K562 (cell line): Measurements from ENCODE around the gene ATP9B. TPM values are rescaled to one million over a fixed set of nuclear protein-coding genes. Genes with fewer than 3 reads are reported as not detected.

ENCODE experiments used
- ATAC-seq: fragments of 200-7000 bp; cut with Tn5 transposase; 3 replicates; pipeline ENCODE4 v1.9.1; 2020; ENCODE audit warnings: moderate library complexity
- BruUV-seq: library from RNA; stranded (reverse); fragments of 400-500 nt; replicated peaks from 2 replicates; lab custom pipeline; 2021; lab: Mats Ljungman, UMichigan
- CTCF ChIA-PET: fragments of 300-600 bp; formaldehyde crosslinking; extraction: SDS; loops from one replicate; lab custom pipeline; 2021; ENCODE audit warnings: low intra/inter-chr PET ratio; lab: Yijun Ruan, JAX
- POLR2A ChIA-PET: fragments of 300-600, 350-650 bp; sonication (Branson Sonifier 250); formaldehyde crosslinking; extraction: SDS; loops from one replicate; lab custom pipeline; 2021; ENCODE audit warnings: antibody characterized with exemption, inconsistent platforms; lab: Yijun Ruan, JAX
- DNase-seq, 4 experiments: peaks; one replicate each; pipeline versions ENCODE4 v3.0.0 to v3.0.0-alpha.2; 2011 to 2018; ENCODE audit warnings: low spot score in 3 of 4, mixed read lengths in 3 of 4; ENCODE audit errors: extremely low read depth in 1 of 4
- FAIRE-seq: peaks from 2 replicates; lab custom pipeline; 2011; peaks lifted over from hg19 to GRCh38; lab: Jason Lieb, UNC
- H2AFZ ChIP-seq: 2 replicates; pipeline ENCODE4 v1.6.0; 2011; ENCODE audit warnings: low read depth, low read length, control low read depth, inconsistent platforms
- H3K27ac ChIP-seq: fragments of 200-600 bp; 3 replicates; pipeline ENCODE4 v1.8.0; 2011; ENCODE audit warnings: low read depth, mild to moderate bottlenecking, control low read depth, inconsistent platforms, low read length, moderate library complexity, mixed read lengths; ENCODE audit errors: extremely low read depth
- H3K27me3 ChIP-seq, 2 experiments: fragments of 300-600 bp in 1 of 2; 2 replicates in 1 of 2; 3 replicates in 1 of 2; pipeline versions ENCODE4 v1.6.0 to v1.8.0; 2011; ENCODE audit warnings: inconsistent platforms in 2 of 2, low read length in 2 of 2, mild to moderate bottlenecking in 1 of 2, mixed read lengths in 1 of 2, moderate library complexity in 1 of 2; ENCODE audit not compliant: control insufficient read depth in 2 of 2, insufficient read depth in 2 of 2
- H3K36me3 ChIP-seq: fragments of 300-600 bp; 3 replicates; pipeline ENCODE4 v1.8.0; 2011; ENCODE audit warnings: mild to moderate bottlenecking, low read length, inconsistent platforms; ENCODE audit not compliant: control insufficient read depth, insufficient read depth
- H3K4me1 ChIP-seq, 2 experiments: fragments of 200-600 bp in 1 of 2; replicated peaks in 1 of 2; 2 replicates in 1 of 2; 3 replicates in 1 of 2; pipeline versions ENCODE4 v1.5.1 to v1.8.0; 2011; ENCODE audit warnings: inconsistent platforms in 2 of 2, low read length in 2 of 2, mild to moderate bottlenecking in 1 of 2, mixed read lengths in 1 of 2, moderate library complexity in 1 of 2; ENCODE audit not compliant: control insufficient read depth in 2 of 2, insufficient read depth in 2 of 2
- H3K4me2 ChIP-seq: 2 replicates; pipeline ENCODE4 v1.6.1; 2011; ENCODE audit warnings: low read length, control low read depth, inconsistent platforms, mixed read lengths; ENCODE audit not compliant: insufficient read depth
- H3K4me3 ChIP-seq: fragments of 200-600 bp; sonication (generic), shearing (Covaris generic); 2 replicates; pipeline ENCODE4 v1.5.1; 2016; ENCODE audit warnings: control low read depth, inconsistent platforms
- H3K79me2 ChIP-seq: fragments of 200-600 bp; 3 replicates; pipeline ENCODE4 v1.8.0; 2011; ENCODE audit warnings: low read length, inconsistent platforms; ENCODE audit not compliant: control insufficient read depth, insufficient read depth
- H3K9ac ChIP-seq, 2 experiments: 2 replicates each; pipeline versions ENCODE4 v1.6.0 to v1.6.1; 2011; ENCODE audit warnings: low read depth in 2 of 2, low read length in 2 of 2, control low read depth in 1 of 2, inconsistent platforms in 1 of 2, mild to moderate bottlenecking in 1 of 2, mixed read lengths in 1 of 2; ENCODE audit not compliant: insufficient read depth in 1 of 2
- H3K9me1 ChIP-seq: one replicate; pipeline ENCODE4 v1.6.0; 2011; ENCODE audit warnings: inconsistent platforms, mild to moderate bottlenecking, low read length, moderate library complexity; ENCODE audit not compliant: control insufficient read depth, insufficient read depth
- H3K9me3 ChIP-seq: replicated peaks from 2 replicates; pipeline ENCODE4 v1.5.1; 2011; ENCODE audit warnings: low read depth, low read length, inconsistent platforms; ENCODE audit not compliant: control insufficient read depth, insufficient read depth
- H4K20me1 ChIP-seq: replicated peaks from 2 replicates; pipeline ENCODE4 v1.6.1; 2011; ENCODE audit warnings: low read length, inconsistent platforms, mixed read lengths; ENCODE audit not compliant: control insufficient read depth, insufficient read depth
- BRF1 ChIP-seq: IDR thresholded peaks from 3 replicates; pipeline ENCODE4 v1.6.1; 2011; ENCODE audit warnings: borderline replicate concordance, mild to moderate bottlenecking; ENCODE audit not compliant: insufficient read length; ENCODE audit errors: extremely low read depth
- CC2D1A ChIP-seq: fragments of 450-650 bp; IDR thresholded peaks from 2 replicates; pipeline ENCODE4 v1.6.1; 2017; ENCODE audit warnings: mild to moderate bottlenecking
- ESRRB ChIP-seq: fragments of 250-450 bp; sonication (Bioruptor Pico); IDR thresholded peaks from 2 replicates; pipeline ENCODE4 v1.5.0; 2020; ENCODE audit warnings: mild to moderate bottlenecking, moderate library complexity, borderline replicate concordance
- HNRNPK ChIP-seq: fragments of 200-400 bp; formaldehyde crosslinking; IDR thresholded peaks from one replicate; pipeline ENCODE4 v1.6.1; 2018; ENCODE audit warnings: mild to moderate bottlenecking, low read depth, low read length; ENCODE audit not compliant: poor library complexity, severe bottlenecking
- NCOA2 ChIP-seq, 2 experiments: fragments of 450-650 bp; IDR thresholded peaks; 2 replicates each; pipeline ENCODE4 v1.6.1; 2018; ENCODE audit warnings: mild to moderate bottlenecking in 2 of 2, moderate library complexity in 1 of 2; ENCODE audit not compliant: partially characterized antibody in 2 of 2
- PHB ChIP-seq: fragments of 250-450 bp; sonication (Bioruptor Pico); IDR thresholded peaks from 2 replicates; pipeline ENCODE4 v1.5.0; 2021
- POLR2G ChIP-seq: fragments of 200-400 bp; formaldehyde crosslinking; IDR thresholded peaks from 2 replicates; pipeline ENCODE4 v1.6.1; 2017; ENCODE audit warnings: low read depth, mild to moderate bottlenecking, antibody characterized with exemption, low read length, moderate library complexity
- XRCC5 ChIP-seq: fragments of 200-400 bp; formaldehyde crosslinking; IDR thresholded peaks from 2 replicates; pipeline ENCODE4 v1.6.1; 2017; ENCODE audit warnings: low read depth, mild to moderate bottlenecking, low read length
- ZNF224 ChIP-seq: sonication (generic); formaldehyde crosslinking; IDR thresholded peaks from 2 replicates; pipeline ENCODE4 v1.8.0; 2022; ENCODE audit warnings: mild to moderate bottlenecking, missing genetic modification reagents
- ZNF444 ChIP-seq: fragments of 250-450 bp; sonication (Bioruptor Pico); IDR thresholded peaks from 2 replicates; pipeline ENCODE4 v1.4.0; 2020; ENCODE audit warnings: mild to moderate bottlenecking, moderate library complexity
- WGBS: fragments of 100-300 bp; shearing (Covaris generic); methylation state at CpG from one replicate; pipeline ENCODE4 v1.1.6; 2016; ENCODE audit warnings: low coverage, mixed read lengths; ENCODE audit not compliant: insufficient coverage; ENCODE audit errors: missing lambda C conversion rate; 5-methylcytosine and 5-hydroxymethylcytosine counted together
- in situ Hi-C: fragments of 300-500 bp; cut with MboI; formaldehyde crosslinking; loops from 4 replicates; pipeline ENCODE4 v1.15.0; 2018; ENCODE audit warnings: inconsistent platforms, mixed read lengths
- intact Hi-C: fragments of 100-400 bp; cut with micrococcal nuclease; formaldehyde crosslinking; loops from 2 replicates; pipeline ENCODE4 v1.14.2; 2022
- polyA plus RNA-seq, 8 experiments: library from polyadenylated mRNA; depleted of rRNA in 4 of 8; stranded (reverse) in 5 of 8; unstranded in 3 of 8; fragments of >200 nt; fragmentation: Nextera tagmentation in 2 of 8; fragmentation: Illumina TruSeq in 1 of 8; extraction: Ambion mirVana in 2 of 8; extraction: Trizol in 1 of 8; gene quantifications; 2 replicates each; pipeline versions ENCODE4 v1.2.1 to v1.2.3, GENCODE V29; 2011 to 2014; ENCODE audit warnings: inconsistent platforms in 1 of 8, missing spikeins in 1 of 8
- total RNA-seq, 7 experiments: library from RNA; depleted of rRNA in 6 of 7; stranded (reverse); fragments of >200 nt in 6 of 7; fragmentation: Illumina TruSeq in 2 of 7; extraction: Trizol in 2 of 7; gene quantifications; 2 replicates each; pipeline versions ENCODE4 v1.2.1 to v1.2.3, GENCODE V29; 2011 to 2021; ENCODE audit warnings: low replicate concordance in 1 of 7
- TF ChIP-seq, protein P1 (sequence below): fragments of 250-450 bp; sonication (Bioruptor Pico); IDR thresholded peaks from 2 replicates; pipeline ENCODE4 v1.4.0; 2020; ENCODE audit warnings: mild to moderate bottlenecking, moderate library complexity
- TF ChIP-seq, protein P2 (sequence below), 2 experiments: fragments of 250-450 bp in 1 of 2; fragments of 450-650 bp in 1 of 2; sonication (Bioruptor Pico) in 1 of 2; IDR thresholded peaks; 2 replicates each; pipeline versions ENCODE4 v1.6.1 to v1.8.0; 2016 to 2021; ENCODE audit warnings: mild to moderate bottlenecking in 2 of 2, moderate library complexity in 2 of 2, missing compliant biosample characterization in 1 of 2, missing genetic modification characterization in 1 of 2
- TF ChIP-seq, protein P3 (sequence below): fragments of 250-450 bp; sonication (Bioruptor Pico); IDR thresholded peaks from 2 replicates; pipeline ENCODE4 v1.8.0; 2022; ENCODE audit warnings: inconsistent platforms, mild to moderate bottlenecking, moderate library complexity, borderline replicate concordance
- TF ChIP-seq, protein P4 (sequence below): sonication (generic); formaldehyde crosslinking; IDR thresholded peaks from 2 replicates; pipeline ENCODE4 v1.8.0; 2022; ENCODE audit warnings: missing genetic modification reagents, mild to moderate bottlenecking, borderline replicate concordance

Gene ATP9B
- total and polyA plus RNA-seq, 9 of the 15 experiments (the other 6 are each of a cell fraction or from before 2014, with no cell fraction given), result 0.66 to 13.2 (median 7.9) TPM

DNA sequence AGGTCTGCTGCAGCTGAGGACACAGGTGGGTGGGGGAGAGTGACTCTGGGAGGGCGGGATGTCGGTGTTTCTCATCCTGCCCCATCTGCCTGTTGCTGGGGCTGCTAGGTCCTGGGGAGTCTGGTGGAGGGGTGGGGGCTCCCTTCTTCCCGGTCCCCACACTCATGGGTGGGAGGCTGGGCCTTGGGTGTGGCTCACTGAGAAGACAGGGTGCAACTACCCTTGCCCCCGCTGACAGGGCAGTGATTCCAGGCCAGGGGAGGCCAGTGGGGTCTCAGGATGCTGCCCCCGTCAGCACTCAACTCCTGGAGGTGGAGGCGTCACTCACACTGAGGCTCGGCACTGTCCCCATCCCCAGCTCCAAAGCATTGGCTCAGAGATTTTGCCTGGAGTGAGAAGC, 318.8 kb downstream of the ATP9B start (continued):
- TF ChIP-seq, protein P1, sequence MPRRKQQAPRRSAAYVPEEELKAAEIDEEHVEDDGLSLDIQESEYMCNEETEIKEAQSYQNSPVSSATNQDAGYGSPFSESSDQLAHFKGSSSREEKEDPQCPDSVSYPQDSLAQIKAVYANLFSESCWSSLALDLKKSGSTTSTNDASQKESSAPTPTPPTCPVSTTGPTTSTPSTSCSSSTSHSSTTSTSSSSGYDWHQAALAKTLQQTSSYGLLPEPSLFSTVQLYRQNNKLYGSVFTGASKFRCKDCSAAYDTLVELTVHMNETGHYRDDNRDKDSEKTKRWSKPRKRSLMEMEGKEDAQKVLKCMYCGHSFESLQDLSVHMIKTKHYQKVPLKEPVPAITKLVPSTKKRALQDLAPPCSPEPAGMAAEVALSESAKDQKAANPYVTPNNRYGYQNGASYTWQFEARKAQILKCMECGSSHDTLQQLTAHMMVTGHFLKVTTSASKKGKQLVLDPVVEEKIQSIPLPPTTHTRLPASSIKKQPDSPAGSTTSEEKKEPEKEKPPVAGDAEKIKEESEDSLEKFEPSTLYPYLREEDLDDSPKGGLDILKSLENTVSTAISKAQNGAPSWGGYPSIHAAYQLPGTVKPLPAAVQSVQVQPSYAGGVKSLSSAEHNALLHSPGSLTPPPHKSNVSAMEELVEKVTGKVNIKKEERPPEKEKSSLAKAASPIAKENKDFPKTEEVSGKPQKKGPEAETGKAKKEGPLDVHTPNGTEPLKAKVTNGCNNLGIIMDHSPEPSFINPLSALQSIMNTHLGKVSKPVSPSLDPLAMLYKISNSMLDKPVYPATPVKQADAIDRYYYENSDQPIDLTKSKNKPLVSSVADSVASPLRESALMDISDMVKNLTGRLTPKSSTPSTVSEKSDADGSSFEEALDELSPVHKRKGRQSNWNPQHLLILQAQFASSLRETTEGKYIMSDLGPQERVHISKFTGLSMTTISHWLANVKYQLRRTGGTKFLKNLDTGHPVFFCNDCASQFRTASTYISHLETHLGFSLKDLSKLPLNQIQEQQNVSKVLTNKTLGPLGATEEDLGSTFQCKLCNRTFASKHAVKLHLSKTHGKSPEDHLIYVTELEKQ (CRISPR knock-in tag), result no peak

DNA sequence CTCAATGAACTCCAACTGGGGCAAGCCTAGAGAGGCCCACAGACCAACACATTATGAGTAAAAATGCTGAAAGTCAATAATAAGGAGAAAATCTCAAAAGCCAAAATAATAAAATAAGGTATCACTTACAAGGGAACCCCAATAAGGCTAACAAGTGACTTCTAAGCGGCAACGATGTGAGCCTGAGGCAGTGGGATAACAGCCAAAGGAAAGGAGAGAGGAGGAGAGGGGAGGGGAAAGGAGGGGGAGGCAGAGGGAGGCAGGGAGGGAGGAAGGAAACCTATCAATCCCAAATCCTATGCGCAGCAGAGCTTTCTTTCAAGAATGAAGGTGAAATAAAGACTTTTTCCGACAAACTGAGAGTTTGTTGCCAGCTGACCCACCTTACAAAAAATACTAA, 320.5 kb downstream of the ATP9B start:
- ATAC-seq, result no peak
- Histone ChIP-seq H3K4me1 (peaks cover 0 to 17% of the 10 kb centered on the region in 2 experiments; a peak in 2 of 5 replicates), H3K4me2 (no peak overlapping the region), H2AFZ (no peak overlapping the region), H3K9ac (no peak overlapping the region), H3K9me3 (no peaks in the 10 kb centered on the region), H3K9me1 (no peaks in the 10 kb centered on the region), H3K36me3 (no peaks in the 10 kb centered on the region), H3K79me2 (no peaks in the 10 kb centered on the region), H4K20me1 (no peaks in the 10 kb centered on the region), H3K27me3 (no peaks in the 10 kb centered on the region), H3K27ac (no peak overlapping the region), H3K4me3 (no peak overlapping the region)
- ChIA-PET POLR2A (no interaction called here), CTCF (no interaction called here)
- no TSS peak for BruUV-seq
- intact Hi-C loops, result no loop called here
- no peak for DNase-seq
- WGBS, result 24% methylated on average over 4 of the region's 4 CpGs
- in situ Hi-C loops, result no loop called here
- TF ChIP-seq POLR2G (no peak), HNRNPK (no peak), ESRRB (no peak), CC2D1A (no peak), XRCC5 (no peak), BRF1 (no peak), NCOA2 (IDR thresholded peaks at IDR 0.05; ENCODE audit: partially characterized antibody in 2 of 2) (no peak), PHB (CRISPR knock-in tag) (no peak), ZNF224 (CRISPR knock-in tag) (no peak), ZNF444 (CRISPR knock-in tag) (no peak)
- TF ChIP-seq, protein P2, sequence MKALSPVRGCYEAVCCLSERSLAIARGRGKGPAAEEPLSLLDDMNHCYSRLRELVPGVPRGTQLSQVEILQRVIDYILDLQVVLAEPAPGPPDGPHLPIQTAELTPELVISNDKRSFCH (CRISPR knock-in tag; IDR thresholded peaks at IDR 0.05), result no peak
- TF ChIP-seq, protein P2 (tag; IDR thresholded peaks at IDR 0.05), result no peak
- TF ChIP-seq, protein P3, sequence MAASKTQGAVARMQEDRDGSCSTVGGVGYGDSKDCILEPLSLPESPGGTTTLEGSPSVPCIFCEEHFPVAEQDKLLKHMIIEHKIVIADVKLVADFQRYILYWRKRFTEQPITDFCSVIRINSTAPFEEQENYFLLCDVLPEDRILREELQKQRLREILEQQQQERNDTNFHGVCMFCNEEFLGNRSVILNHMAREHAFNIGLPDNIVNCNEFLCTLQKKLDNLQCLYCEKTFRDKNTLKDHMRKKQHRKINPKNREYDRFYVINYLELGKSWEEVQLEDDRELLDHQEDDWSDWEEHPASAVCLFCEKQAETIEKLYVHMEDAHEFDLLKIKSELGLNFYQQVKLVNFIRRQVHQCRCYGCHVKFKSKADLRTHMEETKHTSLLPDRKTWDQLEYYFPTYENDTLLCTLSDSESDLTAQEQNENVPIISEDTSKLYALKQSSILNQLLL (CRISPR knock-in tag), result no peak
- TF ChIP-seq, protein P4, sequence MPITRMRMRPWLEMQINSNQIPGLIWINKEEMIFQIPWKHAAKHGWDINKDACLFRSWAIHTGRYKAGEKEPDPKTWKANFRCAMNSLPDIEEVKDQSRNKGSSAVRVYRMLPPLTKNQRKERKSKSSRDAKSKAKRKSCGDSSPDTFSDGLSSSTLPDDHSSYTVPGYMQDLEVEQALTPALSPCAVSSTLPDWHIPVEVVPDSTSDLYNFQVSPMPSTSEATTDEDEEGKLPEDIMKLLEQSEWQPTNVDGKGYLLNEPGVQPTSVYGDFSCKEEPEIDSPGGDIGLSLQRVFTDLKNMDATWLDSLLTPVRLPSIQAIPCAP (CRISPR knock-in tag), result no peak
- FAIRE-seq, result no peak
